GM23248 (cell line): Measurements from ENCODE around the gene JMJD7. TPM values are rescaled to one million over a fixed set of nuclear protein-coding genes. Genes with fewer than 3 reads are reported as not detected.

Experiments
- DNase-seq: peaks from one replicate; pipeline ENCODE4 v3.0.0-alpha.2; 2015
- H2AFZ ChIP-seq: fragments of 200-600 bp; sonication (generic); 2 replicates; pipeline ENCODE4 v1.6.1; 2016; ENCODE audit warnings: antibody characterized with exemption
- H3F3A ChIP-seq: fragments of 200-600 bp; sonication (generic); 2 replicates; pipeline ENCODE4 v1.6.1; 2016; ENCODE audit warnings: mild to moderate bottlenecking, antibody characterized with exemption, mixed run types; ENCODE audit not compliant: insufficient read depth
- H3K27ac ChIP-seq: fragments of 200-600 bp; sonication (generic); 2 replicates; pipeline ENCODE4 v1.5.1; 2016; ENCODE audit warnings: mild to moderate bottlenecking
- H3K27me3 ChIP-seq: fragments of 200-600 bp; sonication (generic); replicated peaks from 2 replicates; pipeline ENCODE4 v1.6.1; 2016; ENCODE audit warnings: mild to moderate bottlenecking; ENCODE audit not compliant: insufficient read depth
- H3K36me3 ChIP-seq: fragments of 200-600 bp; sonication (generic); 2 replicates; pipeline ENCODE4 v1.6.1; 2016; ENCODE audit warnings: low read depth, mild to moderate bottlenecking
- H3K4me1 ChIP-seq: fragments of 200-600 bp; sonication (generic); 2 replicates; pipeline ENCODE4 v1.6.1; 2016; ENCODE audit warnings: mild to moderate bottlenecking; ENCODE audit not compliant: insufficient read depth
- H3K4me2 ChIP-seq: fragments of 200-600 bp; sonication (generic); one replicate; pipeline ENCODE4 v1.6.1; 2016; ENCODE audit warnings: mild to moderate bottlenecking; ENCODE audit not compliant: unreplicated experiment
- H3K4me3 ChIP-seq: fragments of 200-600 bp; sonication (generic); 2 replicates; pipeline ENCODE4 v1.5.1; 2016; ENCODE audit warnings: mild to moderate bottlenecking
- H3K79me2 ChIP-seq: fragments of 200-600 bp; sonication (generic); 2 replicates; pipeline ENCODE4 v1.6.1; 2016; ENCODE audit warnings: mild to moderate bottlenecking; ENCODE audit not compliant: insufficient read depth
- H3K9ac ChIP-seq: fragments of 200-600 bp; sonication (generic); 2 replicates; pipeline ENCODE4 v1.6.1; 2016; ENCODE audit warnings: mild to moderate bottlenecking
- H3K9me2 ChIP-seq: fragments of 200-600 bp; sonication (generic); 2 replicates; pipeline ENCODE4 v1.6.1; 2016; ENCODE audit warnings: mixed run types, mild to moderate bottlenecking, moderate library complexity; ENCODE audit not compliant: insufficient read depth
- H3K9me3 ChIP-seq: fragments of 200-600 bp; sonication (generic); one replicate; pipeline ENCODE4 v1.6.1; 2017; ENCODE audit warnings: low read depth
- H4K20me1 ChIP-seq: fragments of 200-600 bp; sonication (generic); 2 replicates; pipeline ENCODE4 v1.6.0; 2016; ENCODE audit not compliant: insufficient read depth
- EZH2 ChIP-seq: fragments of 200-600 bp; sonication (generic); IDR thresholded peaks from 2 replicates; pipeline ENCODE4 v1.6.1; 2018; ENCODE audit warnings: antibody characterized with exemption, mild to moderate bottlenecking; ENCODE audit not compliant: insufficient read depth, poor library complexity, severe bottlenecking
- EZH2phosphoT487 ChIP-seq: fragments of 200-600 bp; sonication (generic); IDR thresholded peaks from 2 replicates; pipeline ENCODE4 v1.6.1; 2018; ENCODE audit warnings: antibody characterized with exemption, moderate library complexity, mild to moderate bottlenecking, low read depth; ENCODE audit not compliant: insufficient read depth
- WGBS, 2 experiments: methylation state at CpG; one replicate each; pipeline ENCODE4 v1.1.6; 2015 to 2017; ENCODE audit warnings: low lambda C conversion rate in 2 of 2, low coverage in 1 of 2; ENCODE audit errors: missing lambda C conversion rate in 2 of 2; 5-methylcytosine and 5-hydroxymethylcytosine counted together
- in situ Hi-C: fragments of 300-500 bp; cut with MboI; formaldehyde crosslinking; loops from 2 replicates; pipeline ENCODE4 v1.15.0; 2020
- polyA plus RNA-seq: library from polyadenylated mRNA; unstranded; fragments of >200 nt; fragmentation: Nextera tagmentation; extraction: Ambion mirVana; gene quantifications from 2 replicates; pipeline ENCODE4 v1.2.1, GENCODE V29; 2016
- total RNA-seq: library from RNA; depleted of rRNA; stranded (reverse); fragments of >200 nt; shearing (Covaris generic); gene quantifications from 2 replicates; pipeline ENCODE4 v1.2.3, GENCODE V29; 2014

The JMJD7 gene
- total and polyA plus RNA-seq, 2 experiments from 2014 or later, result 3.5 to 11.7 TPM

- Histone ChIP-seq H3K27me3 (no peaks in the 10 kb centered on the region), H2AFZ (no peak overlapping the region), H3K79me2 (peaks cover 66% of the 10 kb centered on the region), H3K27ac (peak overlapping the region; percentile 62), H3K9ac (peak overlapping the region; percentile 54), H4K20me1 (no peaks in the 10 kb centered on the region), H3F3A (peaks cover 39% of the 10 kb centered on the region), H3K4me2 (peak overlapping the region; percentile 75), H3K4me1 (peaks cover 50% of the 10 kb centered on the region), H3K36me3 (no peaks in the 10 kb centered on the region), H3K4me3 (no peak overlapping the region), H3K9me2 (no peaks in the 10 kb centered on the region), H3K9me3 (no peaks in the 10 kb centered on the region)
- DNase-seq, result no peak
- in situ Hi-C loops, result no loop called here
- TF ChIP-seq EZH2 (no peak), EZH2phosphoT487 (no peak)
- 84 to 93% methylated on average over 8 of the region's 8 CpGs for WGBS, 2 experiments
Observed at GRCh38 chr15:41797201-41797944, 30.5 kb upstream of the JMJD7 start.

- Histone ChIP-seq H4K20me1 (no peaks in the 10 kb centered on the region), H3K4me2 (no peak overlapping the region), H3K36me3 (no peaks in the 10 kb centered on the region), H3K4me1 (peaks cover 50% of the 10 kb centered on the region), H3K27ac (peak overlapping the region; percentile 29; the same call in 1 of the 2 replicates), H3K9ac (no peak overlapping the region), H3K9me3 (no peaks in the 10 kb centered on the region), H3F3A (peaks cover 43% of the 10 kb centered on the region), H3K27me3 (no peaks in the 10 kb centered on the region), H3K79me2 (peaks cover 61% of the 10 kb centered on the region), H3K9me2 (no peaks in the 10 kb centered on the region), H3K4me3 (no peak overlapping the region), H2AFZ (no peak overlapping the region)
- no peak for TF ChIP-seq EZH2
- no peak for TF ChIP-seq EZH2phosphoT487
- in situ Hi-C loops, result no loop called here
- DNase-seq, result peak; percentile 36
- 73 to 77% methylated on average over 9 of the region's 9 CpGs for WGBS, 2 experiments
Observed at GRCh38 chr15:41798607-41799487, 29.0 kb upstream of the JMJD7 start.

DNA sequence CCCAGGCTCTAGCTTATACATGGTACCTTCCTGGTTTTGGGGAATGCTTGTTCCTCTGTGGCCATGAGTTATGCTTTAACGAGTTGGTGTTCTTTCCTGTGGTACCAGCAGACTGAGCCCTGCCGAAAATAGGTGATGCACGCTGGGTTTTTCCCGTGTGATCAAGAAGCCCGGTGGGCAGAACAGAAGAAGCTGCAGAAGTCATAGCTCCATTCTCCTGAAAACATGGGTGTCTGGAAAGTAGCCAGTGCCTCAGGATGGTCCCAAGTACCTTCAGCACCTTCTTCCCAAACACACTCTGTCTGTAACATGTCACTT lies 28.4 kb upstream of the JMJD7 start:
- Histone ChIP-seq H2AFZ (no peak overlapping the region), H3K4me2 (no peak overlapping the region), H3K4me1 (peaks cover 44% of the 10 kb centered on the region), H3K79me2 (peaks cover 63% of the 10 kb centered on the region), H3K9me3 (no peaks in the 10 kb centered on the region), H3K4me3 (no peak overlapping the region), H3K27me3 (no peaks in the 10 kb centered on the region), H3K36me3 (no peaks in the 10 kb centered on the region), H4K20me1 (no peaks in the 10 kb centered on the region), H3F3A (peaks cover 39% of the 10 kb centered on the region), H3K9me2 (no peaks in the 10 kb centered on the region), H3K27ac (peak overlapping the region; percentile 29; the same call in 1 of the 2 replicates), H3K9ac (no peak overlapping the region)
- no peak for DNase-seq
- TF ChIP-seq EZH2phosphoT487, result no peak
- no peak for TF ChIP-seq EZH2
- in situ Hi-C loops, result no loop called here
- WGBS, 2 experiments, result 90 to 93% methylated on average over 5 of the region's 5 CpGs

DNA sequence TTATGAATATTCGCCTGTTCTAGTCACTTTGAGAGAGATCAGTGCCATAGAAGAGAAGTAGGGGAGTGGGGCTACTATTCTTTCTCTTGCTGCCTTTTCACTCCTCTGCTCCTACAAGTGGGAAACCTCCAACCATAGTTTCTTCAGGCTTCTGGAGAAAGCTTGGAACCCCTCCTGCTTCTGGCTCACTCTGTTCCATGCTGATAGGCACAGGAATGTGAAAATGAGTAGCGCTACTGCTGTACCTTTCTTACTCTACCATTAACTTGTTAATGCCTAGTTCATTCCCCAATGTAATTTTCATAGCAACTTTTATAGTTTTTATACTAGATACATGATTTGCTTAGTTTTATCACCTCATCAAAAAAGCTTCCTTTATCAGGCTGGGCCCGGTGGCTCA lies 26.7 kb upstream of the JMJD7 start:
- H3K4me1 ChIP-seq, result peaks cover 36% of the 10 kb centered on the region
- H3K36me3 ChIP-seq, result no peaks in the 10 kb centered on the region
- TF ChIP-seq EZH2 (no peak), EZH2phosphoT487 (no peak)
- no peak overlapping the region for H3K27ac ChIP-seq
- H3K27me3 ChIP-seq, result no peaks in the 10 kb centered on the region
- no peak overlapping the region for H3K4me3 ChIP-seq
- 93 to 98% methylated on average over 3 of the region's 3 CpGs for WGBS, 2 experiments
- in situ Hi-C loops, result no loop called here
- H3K4me2 ChIP-seq, result no peak overlapping the region
- H3K9me2 ChIP-seq, result no peaks in the 10 kb centered on the region
- H3K79me2 ChIP-seq, result peaks cover 47% of the 10 kb centered on the region
- no peak for DNase-seq
- no peaks in the 10 kb centered on the region for H3K9me3 ChIP-seq
- H2AFZ ChIP-seq, result no peak overlapping the region
- peaks cover 30% of the 10 kb centered on the region for H3F3A ChIP-seq
- no peaks in the 10 kb centered on the region for H4K20me1 ChIP-seq
- H3K9ac ChIP-seq, result no peak overlapping the region
